ELF-1 (cell line): ENCODE data around the gene PRF1.

Experiments used
- DNase-seq: peaks from one replicate; pipeline ENCODE4 v3.0.0-alpha.2; 2016; ENCODE audit warnings: low read depth, low spot score

The PRF1 gene

GRCh38 chr10:70560511-70560941 lies 42.0 kb downstream of the PRF1 start:
- DNase-seq: no peak

- DNase-seq: peak; percentile 90
Observed at GRCh38 chr10:70559861-70560260, 42.7 kb downstream of the PRF1 start.

GRCh38 chr10:70558871-70559810 lies 43.4 kb downstream of the PRF1 start:
- DNase-seq: peak; percentile 83

- no peak for DNase-seq
Observed at GRCh38 chr10:70558295-70558694, 44.2 kb downstream of the PRF1 start.

- no peak for DNase-seq
Observed at GRCh38 chr10:70557876-70558275, 44.7 kb downstream of the PRF1 start.

- DNase-seq: no peak
Observed at GRCh38 chr10:70557086-70557845, 45.3 kb downstream of the PRF1 start.

GRCh38 chr10:70555371-70555770 lies 47.2 kb downstream of the PRF1 start:
- no peak for DNase-seq

GRCh38 chr10:70552586-70552985 lies 50.0 kb downstream of the PRF1 start:
- DNase-seq: no peak

GRCh38 chr10:70551971-70552422 lies 50.5 kb downstream of the PRF1 start:
- DNase-seq: no peak

GRCh38 chr10:70551466-70551865 lies 51.1 kb downstream of the PRF1 start:
- DNase-seq: no peak

- DNase-seq: no peak
Observed at GRCh38 chr10:70550459-70550858, 52.1 kb downstream of the PRF1 start.

GRCh38 chr10:70549962-70550458 lies 52.5 kb downstream of the PRF1 start:
- peak; percentile 86 for DNase-seq

- DNase-seq: no peak
Observed at GRCh38 chr10:70549351-70549961, 53.1 kb downstream of the PRF1 start.
